Cardiac fibroblast (primary cell): ENCODE data around the gene DPM3.
"Not testable (repeated sequence)": the region's sequence is repeated elsewhere in the genome, so short reads cannot be mapped to it uniquely, and the experiment has no call there.

Source experiments
- DNase-seq, 2 donors: peaks; one replicate each; pipeline versions ENCODE4 v3.0.0 to v3.0.0-alpha.2; 2010; ENCODE audit warnings: low read depth in 2 of 2
- H3K4me3 ChIP-seq, 2 donors: replicated peaks in 1 of 2; 1 replicate in 1 of 2; 2 replicates in 1 of 2; pipeline ENCODE4 v1.5.1; 2011; ENCODE audit warnings: low read depth in 2 of 2, low read length in 2 of 2, mild to moderate bottlenecking in 2 of 2, moderate library complexity in 1 of 2
- CTCF ChIP-seq: IDR thresholded peaks from one replicate; pipeline ENCODE4 v1.5.1; 2011; ENCODE audit warnings: low read depth, mild to moderate bottlenecking, low read length, inconsistent platforms

Gene DPM3

DNA sequence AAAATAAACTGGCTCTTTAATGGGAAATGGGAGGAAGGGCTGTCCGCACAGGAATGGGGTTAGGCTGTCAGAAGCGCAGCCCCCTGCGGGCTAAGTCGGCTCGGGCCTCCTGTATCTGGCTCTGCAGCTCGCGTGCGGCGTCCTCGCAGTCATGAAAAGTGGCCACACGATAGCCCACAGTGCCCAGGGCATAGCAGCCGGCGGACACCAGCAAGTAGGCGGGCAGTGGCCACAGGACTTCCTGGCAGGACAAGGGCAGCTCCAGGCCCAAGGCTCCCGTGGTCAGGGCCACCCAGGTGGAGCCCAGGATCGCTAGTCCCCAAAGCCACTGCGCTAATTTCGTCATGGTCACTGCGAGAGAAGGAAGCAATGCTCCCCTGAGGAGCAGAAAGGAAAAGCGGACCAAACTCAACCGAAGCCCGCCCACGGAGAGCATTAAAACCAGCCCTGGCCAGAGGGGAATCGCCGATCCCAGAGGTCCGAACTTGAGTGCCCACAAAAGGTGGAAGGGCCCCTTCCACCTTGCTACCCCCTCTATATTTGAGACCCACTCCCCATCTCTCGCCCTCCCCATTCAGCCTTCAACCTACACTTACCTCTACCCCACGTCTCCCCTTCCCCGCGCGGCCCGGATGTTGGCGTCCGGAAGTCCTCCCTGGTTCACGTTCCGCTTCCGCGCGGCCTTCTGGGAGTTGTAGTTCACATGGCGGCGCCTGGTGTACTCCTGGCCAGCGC is at the start of gene DPM3:
Gene DPM3, minus strand, starts transcription at position 637 of the 735 bp plus-strand sequence. Its CDS starts 291 bp downstream, at position 346.
- peak; percentile 80 to 81 for DNase-seq
- TF ChIP-seq CTCF, result no peak
- H3K4me3 ChIP-seq, result peak within 1 kb of the TSS; percentile 85 to 90

GRCh38 chr1:155189926-155190325 is 49.6 kb upstream of the DPM3 start:
- DNase-seq, H3K4me3 ChIP-seq: not testable (repeated sequence)

GRCh38 chr1:155188268-155188667 is 47.9 kb upstream of the DPM3 start:
- no peak overlapping the region for H3K4me3 ChIP-seq
- no peak for DNase-seq
- no peak for TF ChIP-seq CTCF

DNA sequence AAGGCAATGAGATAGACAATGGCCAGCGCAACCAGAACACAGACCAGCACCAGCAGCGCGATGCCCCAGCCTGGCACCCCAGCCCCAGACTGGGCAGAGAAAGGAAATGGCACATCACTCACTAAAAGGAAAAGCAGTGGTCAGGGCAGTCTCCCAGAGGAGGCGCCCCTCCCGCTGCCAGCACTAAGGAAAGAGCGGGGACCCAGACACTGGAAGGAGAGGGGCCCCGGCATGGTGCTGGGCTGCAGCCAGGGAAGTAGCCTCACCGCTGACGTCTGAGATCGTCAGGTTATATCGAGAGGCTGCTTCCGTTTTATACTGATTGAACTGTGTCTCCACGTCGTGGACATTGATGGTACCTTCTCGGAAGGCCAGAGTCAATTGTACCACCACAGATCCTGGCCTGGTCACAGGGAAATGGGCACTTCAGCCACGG is 47.1 kb upstream of the DPM3 start:
- TF ChIP-seq CTCF, result no peak
- H3K4me3 ChIP-seq, result no peak overlapping the region
- no peak for DNase-seq

GRCh38 chr1:155186794-155187455 is 46.6 kb upstream of the DPM3 start:
- no peak for DNase-seq
- no peak overlapping the region for H3K4me3 ChIP-seq
- no peak for TF ChIP-seq CTCF

GRCh38 chr1:155186067-155186793 is 45.9 kb upstream of the DPM3 start:
- TF ChIP-seq CTCF, result no peak
- no peak for DNase-seq
- H3K4me3 ChIP-seq, result no peak overlapping the region

GRCh38 chr1:155185783-155186066 is 45.4 kb upstream of the DPM3 start:
- H3K4me3 ChIP-seq, result no peak overlapping the region
- no peak for TF ChIP-seq CTCF
- DNase-seq, result no peak
